PC-3 (cell line): ENCODE measurements around the gene FAM13A. TPM values are rescaled to one million over a fixed set of nuclear protein-coding genes. Genes with fewer than 3 reads are reported as not detected.

Experiments used
- ATAC-seq: fragments of 200-7000 bp; cut with Tn5 transposase; 2 replicates; pipeline ENCODE4 v1.9.1; 2020; ENCODE audit warnings: mild to moderate bottlenecking, moderate library complexity
- BruUV-seq: library from RNA; stranded (reverse); fragments of 400-500 nt; replicated peaks from 2 replicates; lab custom pipeline; 2021; lab: Mats Ljungman, UMichigan
- CTCF ChIA-PET: fragments of 300-600 bp; sonication (Branson Sonifier 250); formaldehyde crosslinking; loops from one replicate; lab custom pipeline; 2022; ENCODE audit warnings: antibody characterized with exemption; lab: Charles Lee
- POLR2A ChIA-PET: fragments of 300-600 bp; sonication (Branson Sonifier 250); formaldehyde crosslinking; loops from one replicate; lab custom pipeline; 2022; ENCODE audit warnings: antibody characterized with exemption; ENCODE audit not compliant: unreplicated experiment; lab: Charles Lee
- DNase-seq: peaks from one replicate; pipeline ENCODE4 v3.0.0-alpha.2; 2015
- H2AFZ ChIP-seq: fragments of 300-600 bp; sonication (generic); 2 replicates; pipeline ENCODE4 v1.6.0; 2016; ENCODE audit warnings: antibody characterized with exemption, low read length
- H3F3A ChIP-seq: fragments of 300-600 bp; sonication (generic); one replicate; pipeline ENCODE4 v1.6.0; 2017; ENCODE audit warnings: antibody characterized with exemption, low read length, control low read depth, mild to moderate bottlenecking; ENCODE audit not compliant: unreplicated experiment
- H3K27ac ChIP-seq: fragments of 300-600 bp; sonication (generic); 2 replicates; pipeline ENCODE4 v1.5.1; 2016; ENCODE audit warnings: mild to moderate bottlenecking, low read length
- H3K27me3 ChIP-seq: fragments of 300-600 bp; sonication (generic); 2 replicates; pipeline ENCODE4 v1.6.1; 2016; ENCODE audit warnings: low read length, mixed read lengths
- H3K36me3 ChIP-seq: fragments of 300-600 bp; sonication (generic); 2 replicates; pipeline ENCODE4 v1.6.1; 2016; ENCODE audit warnings: low read depth, mixed run types, low read length, mixed read lengths
- H3K4me1 ChIP-seq: fragments of 300-600 bp; sonication (generic); 2 replicates; pipeline ENCODE4 v1.5.1; 2016; ENCODE audit warnings: low read length; ENCODE audit not compliant: insufficient read depth
- H3K4me2 ChIP-seq: fragments of 300-600 bp; sonication (generic); 2 replicates; pipeline ENCODE4 v1.6.0; 2016; ENCODE audit warnings: low read length
- H3K4me3 ChIP-seq: fragments of 300-600 bp; sonication (generic); 2 replicates; pipeline ENCODE4 v1.5.1; 2016; ENCODE audit warnings: mild to moderate bottlenecking, low read length, mixed read lengths
- H3K79me2 ChIP-seq: fragments of 300-600 bp; sonication (generic); 2 replicates; pipeline ENCODE4 v1.6.1; 2017; ENCODE audit warnings: low read length, mixed read lengths
- H3K9ac ChIP-seq: fragments of 300-600 bp; sonication (generic); 2 replicates; pipeline ENCODE4 v1.6.0; 2016; ENCODE audit warnings: mild to moderate bottlenecking, low read length
- H3K9me2 ChIP-seq: fragments of 300-600 bp; sonication (generic); replicated peaks from 2 replicates; pipeline ENCODE4 v1.6.1; 2016; ENCODE audit warnings: mixed run types, low read length, mixed read lengths
- H3K9me3 ChIP-seq: fragments of 300-600 bp; sonication (generic); 2 replicates; pipeline ENCODE4 v1.6.1; 2016; ENCODE audit warnings: low read length, mixed read lengths
- H4K20me1 ChIP-seq: fragments of 300-600 bp; sonication (generic); 2 replicates; pipeline ENCODE4 v1.6.1; 2016; ENCODE audit warnings: low read length, mixed read lengths
- EZH2 ChIP-seq: fragments of 300-600 bp; sonication (generic); IDR thresholded peaks from one replicate; pipeline ENCODE4 v1.6.1; 2017; ENCODE audit warnings: antibody characterized with exemption, mild to moderate bottlenecking, low read length; ENCODE audit not compliant: unreplicated experiment
- EZH2phosphoT487 ChIP-seq: fragments of 300-600 bp; sonication (generic); IDR thresholded peaks from 2 replicates; pipeline ENCODE4 v1.6.1; 2018; ENCODE audit warnings: mild to moderate bottlenecking, antibody characterized with exemption, low read length, borderline replicate concordance
- intact Hi-C: fragments of 100-400 bp; cut with micrococcal nuclease; formaldehyde crosslinking; loops from 2 replicates; pipeline ENCODE4 v1.9.0; 2023
- total RNA-seq: library from RNA; depleted of rRNA; stranded (reverse); fragments of >200 nt; gene quantifications from 2 replicates; pipeline ENCODE4 v1.2.3, GENCODE V29; 2014
- TF ChIP-seq, protein P1 (sequence below): fragments of 300-600 bp; sonication (generic); conservative IDR thresholded peaks from 2 replicates; pipeline ENCODE4 v1.5.1; 2017; ENCODE audit warnings: antibody characterized with exemption, low read depth, mild to moderate bottlenecking, low read length

FAM13A gene
- total RNA-seq, 1 experiment from 2014 or later, result 8.6 TPM

DNA sequence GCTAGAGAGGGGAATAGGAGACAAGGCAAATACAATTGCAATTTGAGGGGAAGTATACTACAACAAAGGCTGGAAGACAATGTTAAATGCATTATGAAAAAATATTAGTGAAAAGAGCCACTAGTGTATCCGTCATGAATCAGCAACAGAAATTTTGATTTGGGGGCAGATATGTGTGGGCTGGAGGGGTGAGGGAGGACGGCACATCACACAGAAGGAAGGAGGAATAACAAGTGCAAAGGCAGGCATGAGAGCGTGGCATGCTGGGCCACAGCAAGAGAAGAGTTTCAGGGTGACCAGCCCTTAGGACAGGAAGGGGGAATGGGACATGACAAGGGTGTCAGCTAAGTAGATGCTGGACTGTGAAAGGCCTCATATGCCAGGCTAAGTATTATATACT lies 295.6 kb downstream of the FAM13A start:
- no peaks in the 10 kb centered on the region for H3K9me3 ChIP-seq
- no TSS peak for BruUV-seq
- no peak overlapping the region for H3K4me3 ChIP-seq
- no peaks in the 10 kb centered on the region for H3K36me3 ChIP-seq
- no peak overlapping the region for H3K27ac ChIP-seq
- H3F3A ChIP-seq, result peaks cover 5% of the 10 kb centered on the region
- H4K20me1 ChIP-seq, result no peaks in the 10 kb centered on the region
- TF ChIP-seq EZH2, result no peak
- TF ChIP-seq, protein P1, sequence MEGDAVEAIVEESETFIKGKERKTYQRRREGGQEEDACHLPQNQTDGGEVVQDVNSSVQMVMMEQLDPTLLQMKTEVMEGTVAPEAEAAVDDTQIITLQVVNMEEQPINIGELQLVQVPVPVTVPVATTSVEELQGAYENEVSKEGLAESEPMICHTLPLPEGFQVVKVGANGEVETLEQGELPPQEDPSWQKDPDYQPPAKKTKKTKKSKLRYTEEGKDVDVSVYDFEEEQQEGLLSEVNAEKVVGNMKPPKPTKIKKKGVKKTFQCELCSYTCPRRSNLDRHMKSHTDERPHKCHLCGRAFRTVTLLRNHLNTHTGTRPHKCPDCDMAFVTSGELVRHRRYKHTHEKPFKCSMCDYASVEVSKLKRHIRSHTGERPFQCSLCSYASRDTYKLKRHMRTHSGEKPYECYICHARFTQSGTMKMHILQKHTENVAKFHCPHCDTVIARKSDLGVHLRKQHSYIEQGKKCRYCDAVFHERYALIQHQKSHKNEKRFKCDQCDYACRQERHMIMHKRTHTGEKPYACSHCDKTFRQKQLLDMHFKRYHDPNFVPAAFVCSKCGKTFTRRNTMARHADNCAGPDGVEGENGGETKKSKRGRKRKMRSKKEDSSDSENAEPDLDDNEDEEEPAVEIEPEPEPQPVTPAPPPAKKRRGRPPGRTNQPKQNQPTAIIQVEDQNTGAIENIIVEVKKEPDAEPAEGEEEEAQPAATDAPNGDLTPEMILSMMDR, result no peak
- TF ChIP-seq EZH2phosphoT487, result no peak
- H3K4me1 ChIP-seq, result peaks cover 14% of the 10 kb centered on the region
- no peaks in the 10 kb centered on the region for H3K27me3 ChIP-seq
- POLR2A ChIA-PET, result no interaction called here
- no peak overlapping the region for H2AFZ ChIP-seq
- ATAC-seq (no peak), DNase-seq (no peak)
- no peaks in the 10 kb centered on the region for H3K9me2 ChIP-seq
- intact Hi-C loops, result no loop called here
- no peak overlapping the region for H3K4me2 ChIP-seq
- CTCF ChIA-PET, result no interaction called here
- H3K79me2 ChIP-seq, result no peaks in the 10 kb centered on the region
- H3K9ac ChIP-seq, result no peak overlapping the region

DNA sequence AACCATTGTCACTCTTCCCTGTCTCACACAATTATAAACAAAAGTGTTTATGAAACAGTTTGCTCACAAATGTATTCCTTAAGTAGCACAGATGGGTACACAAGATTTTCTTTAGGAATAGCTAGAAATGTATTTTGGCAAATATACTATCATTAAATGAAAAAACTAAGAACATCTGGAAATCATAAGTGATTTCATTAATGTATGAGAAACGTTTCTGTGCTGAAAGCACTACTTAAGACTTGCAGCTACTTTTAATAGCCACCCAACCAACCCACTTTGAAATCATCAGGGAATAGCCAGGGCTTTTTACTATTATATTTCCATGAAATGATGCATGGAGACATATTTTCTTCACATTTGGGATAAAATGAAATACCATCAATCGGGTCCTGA lies 297.1 kb downstream of the FAM13A start:
- H2AFZ ChIP-seq, result no peak overlapping the region
- H3K9ac ChIP-seq, result no peak overlapping the region
- no peak for DNase-seq
- H4K20me1 ChIP-seq, result no peaks in the 10 kb centered on the region
- POLR2A ChIA-PET, result no interaction called here
- H3F3A ChIP-seq, result no peaks in the 10 kb centered on the region
- no peak overlapping the region for H3K27ac ChIP-seq
- no peak overlapping the region for H3K4me2 ChIP-seq
- intact Hi-C loops, result no loop called here
- no peaks in the 10 kb centered on the region for H3K9me3 ChIP-seq
- TF ChIP-seq, protein P1, result no peak
- TF ChIP-seq EZH2phosphoT487 (no peak), EZH2 (no peak)
- H3K9me2 ChIP-seq, result no peaks in the 10 kb centered on the region
- BruUV-seq, result no TSS peak
- CTCF ChIA-PET, result no interaction called here
- no peaks in the 10 kb centered on the region for H3K27me3 ChIP-seq
- ATAC-seq, result no peak
- H3K36me3 ChIP-seq, result no peaks in the 10 kb centered on the region
- no peaks in the 10 kb centered on the region for H3K79me2 ChIP-seq
- 0 out of 2 replicates have a peak, but pooled peaks cover 8% of the 10 kb centered on the region for H3K4me1 ChIP-seq
- no peak overlapping the region for H3K4me3 ChIP-seq

DNA sequence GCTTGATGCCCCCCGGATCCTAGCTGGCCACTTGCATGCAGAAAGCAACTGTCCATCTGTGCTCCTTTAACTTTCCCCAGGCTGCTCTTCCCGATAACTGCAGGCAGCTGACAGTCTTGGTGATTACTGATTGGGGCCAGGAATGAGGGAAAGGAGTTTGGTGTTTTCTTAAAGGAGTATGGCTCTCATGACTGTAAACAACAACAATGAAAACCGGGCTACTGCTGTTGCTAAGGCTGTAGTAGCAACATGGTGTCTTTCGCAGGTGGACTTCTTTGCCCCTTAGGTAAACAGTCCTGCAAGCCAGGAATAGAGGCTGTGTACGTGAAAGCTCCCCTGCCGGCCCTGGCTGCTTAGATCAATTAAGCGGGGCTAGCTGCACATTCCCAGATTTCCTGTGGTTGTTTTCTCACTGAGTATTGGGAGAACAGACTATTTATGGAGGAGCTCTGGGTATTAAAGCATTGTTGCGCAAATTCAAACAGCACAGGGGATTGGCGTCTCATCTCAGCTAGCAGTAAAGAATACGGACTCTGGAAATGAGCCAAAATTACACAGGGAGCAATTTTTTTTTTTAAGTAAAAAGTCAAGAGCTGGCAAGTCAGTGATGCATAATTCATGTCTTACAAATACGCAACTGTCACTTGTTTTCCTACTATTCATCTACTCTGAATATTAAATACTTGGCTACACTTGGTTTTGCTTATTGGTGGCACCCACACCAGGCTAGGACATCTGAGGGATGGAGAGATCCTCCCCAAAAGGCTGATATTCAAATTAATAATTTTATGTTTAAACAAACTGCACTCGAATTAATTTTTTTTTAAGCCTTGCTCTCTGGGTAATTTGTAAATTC lies 297.7 kb downstream of the FAM13A start:
- H3K79me2 ChIP-seq, result no peaks in the 10 kb centered on the region
- TF ChIP-seq EZH2, result no peak
- TF ChIP-seq EZH2phosphoT487, result no peak
- TF ChIP-seq, protein P1, result no peak
- no peak overlapping the region for H3K27ac ChIP-seq
- no peaks in the 10 kb centered on the region for H3F3A ChIP-seq
- ATAC-seq, result no peak
- no peak overlapping the region for H2AFZ ChIP-seq
- H3K36me3 ChIP-seq, result no peaks in the 10 kb centered on the region
- no peaks in the 10 kb centered on the region for H3K27me3 ChIP-seq
- no peak overlapping the region for H3K4me2 ChIP-seq
- no peak overlapping the region for H3K4me3 ChIP-seq
- ChIA-PET POLR2A (no interaction called here), CTCF (no interaction called here)
- no peaks in the 10 kb centered on the region for H3K9me2 ChIP-seq
- no peaks in the 10 kb centered on the region for H3K9me3 ChIP-seq
- intact Hi-C loops, result no loop called here
- H3K9ac ChIP-seq, result no peak overlapping the region
- DNase-seq, result no peak
- no peaks in the 10 kb centered on the region for H4K20me1 ChIP-seq
- BruUV-seq, result no TSS peak
- 0 out of 2 replicates have a peak, but pooled peaks cover 8% of the 10 kb centered on the region for H3K4me1 ChIP-seq
